ENCODE measurements around the gene SORBS1.

GRCh38 chr10:95602382-95602781 is 41.2 kb upstream of the SORBS1 start:
- TF ChIP-seq RFX5 (IDR thresholded peaks at IDR 0.05; ENCODE audit: low read depth, low read length): no peak
- no peak for TF ChIP-seq NFYB (IDR thresholded peaks at IDR 0.05; ENCODE audit: extremely low read depth, insufficient read length)
